Panc1 (cell line): ENCODE results near the gene ZSCAN20.

Experiments
- CTCF ChIP-seq: fragments of 450-650 bp; IDR thresholded peaks from 2 replicates; pipeline ENCODE4 v1.5.1; 2017; ENCODE audit warnings: mild to moderate bottlenecking
- POLR2AphosphoS5 ChIP-seq: IDR thresholded peaks from 2 replicates; pipeline ENCODE4 v1.6.1; 2012; ENCODE audit warnings: mild to moderate bottlenecking, low read depth, low read length, moderate library complexity
- REST ChIP-seq, 2 experiments: IDR thresholded peaks; 2 replicates each; pipeline ENCODE4 v1.6.1; 2011 to 2012; ENCODE audit warnings: low read depth in 2 of 2, control low read depth in 1 of 2, low read length in 1 of 2, mild to moderate bottlenecking in 1 of 2, moderate library complexity in 1 of 2; ENCODE audit not compliant: insufficient read depth in 1 of 2
- SIN3A ChIP-seq: IDR thresholded peaks from 2 replicates; pipeline ENCODE4 v1.6.1; 2012; ENCODE audit warnings: low read depth, mild to moderate bottlenecking, low read length, moderate library complexity, borderline replicate concordance; ENCODE audit not compliant: insufficient read depth

GRCh38 chr1:33502726-33503125 lies 30.3 kb downstream of the ZSCAN20 start:
- no peak for TF ChIP-seq POLR2AphosphoS5
- TF ChIP-seq CTCF: no peak
- TF ChIP-seq SIN3A: no peak
- TF ChIP-seq REST (IDR thresholded peaks at IDR 0.05; ENCODE audit: insufficient read depth in 1 of 2, low read depth in 2 of 2, low read length in 1 of 2): no peak
